ENCODE results near the gene VASN. TPM values are rescaled to one million over a fixed set of nuclear protein-coding genes. Genes with fewer than 3 reads are reported as not detected.

VASN gene
- total and polyA plus RNA-seq, 9 of the 15 experiments (the other 6 are each of a cell fraction or from before 2014, with no cell fraction given) = 0.01 to 2.5 (median 0.41) TPM; not detected in 1

DNA sequence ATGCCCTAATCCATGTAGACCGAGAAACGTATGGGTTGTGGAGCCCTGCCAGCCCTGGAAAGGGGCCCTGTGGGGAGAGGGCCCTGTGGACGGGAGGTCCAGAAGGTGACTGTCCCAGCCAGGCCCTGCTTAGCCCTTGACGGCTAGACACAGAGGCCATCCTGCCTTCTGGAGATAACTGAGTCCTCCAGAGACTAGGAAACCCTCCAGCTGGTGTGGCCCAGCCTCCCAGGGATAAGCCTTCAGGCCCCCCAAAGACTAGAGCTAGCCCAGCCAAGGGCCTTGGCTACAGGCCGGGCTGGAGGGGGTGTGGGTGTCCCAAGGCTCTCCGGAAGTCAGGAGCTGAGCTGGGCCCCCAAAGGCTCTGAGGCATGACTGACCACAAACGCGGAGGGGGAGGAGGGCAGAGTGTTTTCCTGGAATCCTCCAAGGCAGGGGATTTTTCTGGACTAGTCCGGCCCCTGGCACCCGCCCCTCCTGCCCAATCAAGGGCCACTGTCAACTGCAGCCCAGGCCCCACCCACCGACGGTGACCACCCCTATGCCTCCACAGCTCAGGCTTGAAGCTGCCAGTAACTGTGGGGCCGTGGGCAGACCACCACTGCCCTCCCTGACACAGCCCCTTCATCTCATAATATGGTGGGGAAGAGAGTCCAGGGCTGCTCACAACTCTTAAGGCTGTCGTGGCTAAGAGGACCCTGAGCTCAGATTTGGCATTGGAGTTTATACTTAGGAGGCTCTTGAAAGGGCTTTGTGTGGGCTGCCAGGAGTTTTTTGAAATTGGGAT, 885 bp upstream of the VASN start (continued):
- TF ChIP-seq, protein P1, sequence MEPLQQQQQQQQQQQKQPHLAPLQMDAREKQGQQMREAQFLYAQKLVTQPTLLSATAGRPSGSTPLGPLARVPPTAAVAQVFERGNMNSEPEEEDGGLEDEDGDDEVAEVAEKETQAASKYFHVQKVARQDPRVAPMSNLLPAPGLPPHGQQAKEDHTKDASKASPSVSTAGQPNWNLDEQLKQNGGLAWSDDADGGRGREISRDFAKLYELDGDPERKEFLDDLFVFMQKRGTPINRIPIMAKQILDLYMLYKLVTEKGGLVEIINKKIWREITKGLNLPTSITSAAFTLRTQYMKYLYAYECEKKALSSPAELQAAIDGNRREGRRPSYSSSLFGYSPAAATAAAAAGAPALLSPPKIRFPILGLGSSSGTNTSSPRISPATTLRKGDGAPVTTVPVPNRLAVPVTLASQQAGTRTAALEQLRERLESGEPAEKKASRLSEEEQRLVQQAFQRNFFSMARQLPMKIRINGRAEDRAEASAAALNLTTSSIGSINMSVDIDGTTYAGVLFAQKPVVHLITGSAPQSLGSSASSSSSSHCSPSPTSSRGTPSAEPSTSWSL (CRISPR knock-in tag; IDR thresholded peaks at IDR 0.05; ENCODE audit: borderline replicate concordance) = no peak
- TF ChIP-seq DDX20 (tag; IDR thresholded peaks at IDR 0.05; ENCODE audit: low read depth) = no peak
- TF ChIP-seq, protein P2, sequence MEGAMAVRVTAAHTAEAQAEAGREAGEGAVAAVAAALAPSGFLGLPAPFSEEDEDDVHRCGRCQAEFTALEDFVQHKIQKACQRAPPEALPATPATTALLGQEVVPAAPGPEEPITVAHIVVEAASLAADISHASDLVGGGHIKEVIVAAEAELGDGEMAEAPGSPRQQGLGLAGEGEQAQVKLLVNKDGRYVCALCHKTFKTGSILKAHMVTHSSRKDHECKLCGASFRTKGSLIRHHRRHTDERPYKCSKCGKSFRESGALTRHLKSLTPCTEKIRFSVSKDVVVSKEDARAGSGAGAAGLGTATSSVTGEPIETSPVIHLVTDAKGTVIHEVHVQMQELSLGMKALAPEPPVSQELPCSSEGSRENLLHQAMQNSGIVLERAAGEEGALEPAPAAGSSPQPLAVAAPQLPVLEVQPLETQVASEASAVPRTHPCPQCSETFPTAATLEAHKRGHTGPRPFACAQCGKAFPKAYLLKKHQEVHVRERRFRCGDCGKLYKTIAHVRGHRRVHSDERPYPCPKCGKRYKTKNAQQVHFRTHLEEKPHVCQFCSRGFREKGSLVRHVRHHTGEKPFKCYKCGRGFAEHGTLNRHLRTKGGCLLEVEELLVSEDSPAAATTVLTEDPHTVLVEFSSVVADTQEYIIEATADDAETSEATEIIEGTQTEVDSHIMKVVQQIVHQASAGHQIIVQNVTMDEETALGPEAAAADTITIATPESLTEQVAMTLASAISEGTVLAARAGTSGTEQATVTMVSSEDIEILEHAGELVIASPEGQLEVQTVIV (CRISPR knock-in tag; IDR thresholded peaks at IDR 0.05; ENCODE audit: borderline replicate concordance) = no peak
- no peak for TF ChIP-seq FIP1L1 (IDR thresholded peaks at IDR 0.05; ENCODE audit: low read depth, low read length, poor library complexity, severe bottlenecking)
- TF ChIP-seq, protein P3, sequence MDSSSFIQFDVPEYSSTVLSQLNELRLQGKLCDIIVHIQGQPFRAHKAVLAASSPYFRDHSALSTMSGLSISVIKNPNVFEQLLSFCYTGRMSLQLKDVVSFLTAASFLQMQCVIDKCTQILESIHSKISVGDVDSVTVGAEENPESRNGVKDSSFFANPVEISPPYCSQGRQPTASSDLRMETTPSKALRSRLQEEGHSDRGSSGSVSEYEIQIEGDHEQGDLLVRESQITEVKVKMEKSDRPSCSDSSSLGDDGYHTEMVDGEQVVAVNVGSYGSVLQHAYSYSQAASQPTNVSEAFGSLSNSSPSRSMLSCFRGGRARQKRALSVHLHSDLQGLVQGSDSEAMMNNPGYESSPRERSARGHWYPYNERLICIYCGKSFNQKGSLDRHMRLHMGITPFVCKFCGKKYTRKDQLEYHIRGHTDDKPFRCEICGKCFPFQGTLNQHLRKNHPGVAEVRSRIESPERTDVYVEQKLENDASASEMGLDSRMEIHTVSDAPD (CRISPR knock-in tag; IDR thresholded peaks at IDR 0.05) = no peak
- TF ChIP-seq, protein P4, sequence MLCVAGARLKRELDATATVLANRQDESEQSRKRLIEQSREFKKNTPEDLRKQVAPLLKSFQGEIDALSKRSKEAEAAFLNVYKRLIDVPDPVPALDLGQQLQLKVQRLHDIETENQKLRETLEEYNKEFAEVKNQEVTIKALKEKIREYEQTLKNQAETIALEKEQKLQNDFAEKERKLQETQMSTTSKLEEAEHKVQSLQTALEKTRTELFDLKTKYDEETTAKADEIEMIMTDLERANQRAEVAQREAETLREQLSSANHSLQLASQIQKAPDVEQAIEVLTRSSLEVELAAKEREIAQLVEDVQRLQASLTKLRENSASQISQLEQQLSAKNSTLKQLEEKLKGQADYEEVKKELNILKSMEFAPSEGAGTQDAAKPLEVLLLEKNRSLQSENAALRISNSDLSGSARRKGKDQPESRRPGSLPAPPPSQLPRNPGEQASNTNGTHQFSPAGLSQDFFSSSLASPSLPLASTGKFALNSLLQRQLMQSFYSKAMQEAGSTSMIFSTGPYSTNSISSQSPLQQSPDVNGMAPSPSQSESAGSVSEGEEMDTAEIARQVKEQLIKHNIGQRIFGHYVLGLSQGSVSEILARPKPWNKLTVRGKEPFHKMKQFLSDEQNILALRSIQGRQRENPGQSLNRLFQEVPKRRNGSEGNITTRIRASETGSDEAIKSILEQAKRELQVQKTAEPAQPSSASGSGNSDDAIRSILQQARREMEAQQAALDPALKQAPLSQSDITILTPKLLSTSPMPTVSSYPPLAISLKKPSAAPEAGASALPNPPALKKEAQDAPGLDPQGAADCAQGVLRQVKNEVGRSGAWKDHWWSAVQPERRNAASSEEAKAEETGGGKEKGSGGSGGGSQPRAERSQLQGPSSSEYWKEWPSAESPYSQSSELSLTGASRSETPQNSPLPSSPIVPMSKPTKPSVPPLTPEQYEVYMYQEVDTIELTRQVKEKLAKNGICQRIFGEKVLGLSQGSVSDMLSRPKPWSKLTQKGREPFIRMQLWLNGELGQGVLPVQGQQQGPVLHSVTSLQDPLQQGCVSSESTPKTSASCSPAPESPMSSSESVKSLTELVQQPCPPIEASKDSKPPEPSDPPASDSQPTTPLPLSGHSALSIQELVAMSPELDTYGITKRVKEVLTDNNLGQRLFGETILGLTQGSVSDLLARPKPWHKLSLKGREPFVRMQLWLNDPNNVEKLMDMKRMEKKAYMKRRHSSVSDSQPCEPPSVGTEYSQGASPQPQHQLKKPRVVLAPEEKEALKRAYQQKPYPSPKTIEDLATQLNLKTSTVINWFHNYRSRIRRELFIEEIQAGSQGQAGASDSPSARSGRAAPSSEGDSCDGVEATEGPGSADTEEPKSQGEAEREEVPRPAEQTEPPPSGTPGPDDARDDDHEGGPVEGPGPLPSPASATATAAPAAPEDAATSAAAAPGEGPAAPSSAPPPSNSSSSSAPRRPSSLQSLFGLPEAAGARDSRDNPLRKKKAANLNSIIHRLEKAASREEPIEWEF (CRISPR knock-in tag; IDR thresholded peaks at IDR 0.05) = no peak
- no peak for TF ChIP-seq TRIM24 (IDR thresholded peaks at IDR 0.05)
- TF ChIP-seq CBFA2T2 (conservative IDR thresholded peaks at IDR 0.05) = peak; percentile 34
- no peak for TF ChIP-seq RUNX1 (IDR thresholded peaks at IDR 0.05; ENCODE audit: low read depth)
- TF ChIP-seq GTF2E2 (tag; IDR thresholded peaks at IDR 0.05) = no peak
- TF ChIP-seq, protein P5, sequence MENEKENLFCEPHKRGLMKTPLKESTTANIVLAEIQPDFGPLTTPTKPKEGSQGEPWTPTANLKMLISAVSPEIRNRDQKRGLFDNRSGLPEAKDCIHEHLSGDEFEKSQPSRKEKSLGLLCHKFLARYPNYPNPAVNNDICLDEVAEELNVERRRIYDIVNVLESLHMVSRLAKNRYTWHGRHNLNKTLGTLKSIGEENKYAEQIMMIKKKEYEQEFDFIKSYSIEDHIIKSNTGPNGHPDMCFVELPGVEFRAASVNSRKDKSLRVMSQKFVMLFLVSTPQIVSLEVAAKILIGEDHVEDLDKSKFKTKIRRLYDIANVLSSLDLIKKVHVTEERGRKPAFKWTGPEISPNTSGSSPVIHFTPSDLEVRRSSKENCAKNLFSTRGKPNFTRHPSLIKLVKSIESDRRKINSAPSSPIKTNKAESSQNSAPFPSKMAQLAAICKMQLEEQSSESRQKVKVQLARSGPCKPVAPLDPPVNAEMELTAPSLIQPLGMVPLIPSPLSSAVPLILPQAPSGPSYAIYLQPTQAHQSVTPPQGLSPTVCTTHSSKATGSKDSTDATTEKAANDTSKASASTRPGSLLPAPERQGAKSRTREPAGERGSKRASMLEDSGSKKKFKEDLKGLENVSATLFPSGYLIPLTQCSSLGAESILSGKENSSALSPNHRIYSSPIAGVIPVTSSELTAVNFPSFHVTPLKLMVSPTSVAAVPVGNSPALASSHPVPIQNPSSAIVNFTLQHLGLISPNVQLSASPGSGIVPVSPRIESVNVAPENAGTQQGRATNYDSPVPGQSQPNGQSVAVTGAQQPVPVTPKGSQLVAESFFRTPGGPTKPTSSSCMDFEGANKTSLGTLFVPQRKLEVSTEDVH (IDR thresholded peaks at IDR 0.05; ENCODE audit: low read depth, partially characterized antibody) = no peak
- TF ChIP-seq MCM3 (IDR thresholded peaks at IDR 0.05) = no peak
- TF ChIP-seq ZNF780A (CRISPR knock-in tag; IDR thresholded peaks at IDR 0.05) = no peak

Data from K562 (cell line).